ENCODE results near the gene SNORC. TPM values are rescaled to one million over a fixed set of nuclear protein-coding genes. Genes with fewer than 3 reads are reported as not detected.

SNORC gene
- total and polyA plus RNA-seq, 9 of the 15 experiments (the other 6 are each of a cell fraction or from before 2014, with no cell fraction given), result 0.14 to 2.5 (median 0.72) TPM; not detected in 2

DNA sequence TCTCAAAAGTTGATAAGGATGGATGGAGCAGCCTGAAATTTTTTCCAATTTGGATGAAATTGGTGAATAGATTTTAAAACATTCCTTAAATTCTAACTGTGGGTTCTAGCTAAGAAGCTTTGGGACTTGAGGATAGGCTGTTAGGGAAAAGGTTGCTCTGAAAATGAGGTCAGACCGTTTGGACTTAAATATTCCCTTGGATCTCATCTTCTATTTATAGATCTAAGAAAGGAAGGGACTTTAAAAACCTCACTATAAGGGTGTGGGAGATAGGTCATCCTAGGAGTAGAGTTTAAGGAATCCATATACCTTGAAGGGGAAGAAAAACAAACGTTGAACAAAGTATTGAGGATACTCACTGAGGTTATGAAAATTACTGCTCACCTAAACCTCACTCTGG, 17.4 kb upstream of the SNORC start:
- Histone ChIP-seq H3K27ac (ENCODE audit: extremely low read depth, low read depth, low read length) (no peak overlapping the region), H3K9me3 (replicated peaks; ENCODE audit: control insufficient read depth, insufficient read depth, low read depth, low read length) (no peaks in the 10 kb centered on the region), H3K4me3 (no peak overlapping the region), H3K4me1 (replicated peaks in 1 of 2; ENCODE audit: control insufficient read depth in 2 of 2, insufficient read depth in 2 of 2, low read length in 2 of 2) (peaks cover 7 to 11% of the 10 kb centered on the region in 2 experiments), H4K20me1 (replicated peaks; ENCODE audit: control insufficient read depth, insufficient read depth, low read length) (no peaks in the 10 kb centered on the region), H3K9ac (ENCODE audit: insufficient read depth in 1 of 2, low read depth in 2 of 2, low read length in 2 of 2) (no peak overlapping the region), H3K27me3 (ENCODE audit: control insufficient read depth in 2 of 2, insufficient read depth in 2 of 2, low read length in 2 of 2) (no peaks in the 10 kb centered on the region), H3K9me1 (ENCODE audit: control insufficient read depth, insufficient read depth, low read length) (no peaks in the 10 kb centered on the region), H3K79me2 (ENCODE audit: control insufficient read depth, insufficient read depth, low read length) (no peaks in the 10 kb centered on the region), H3K4me2 (ENCODE audit: insufficient read depth, low read length) (no peak overlapping the region), H2AFZ (ENCODE audit: low read depth, low read length) (no peak overlapping the region), H3K36me3 (ENCODE audit: control insufficient read depth, insufficient read depth, low read length) (peaks cover 68% of the 10 kb centered on the region)
- intact Hi-C loops (cut with micrococcal nuclease), result loop anchor here (5.0 to 10.0 kb wide), 2 partner anchors 172 to 400 kb away; partner anchors contain the start of gene ATG16L1
- DNase-seq (ENCODE audit: extremely low read depth in 1 of 4, low spot score in 3 of 4) (no peak), FAIRE-seq (no peak), ATAC-seq (no peak)
- in situ Hi-C loops (cut with MboI), result loop anchor here (10.0 kb wide), 1 partner anchor 412 kb away; no protein-coding TSS in a partner anchor
- WGBS (ENCODE audit: insufficient coverage, low coverage, missing lambda C conversion rate), result 8% methylated on average over 2 of the region's 2 CpGs
- CTCF ChIA-PET (ENCODE audit: low intra/inter-chr PET ratio), result interaction anchor here (0.7 to 0.8 kb wide), 3 partner anchors 398 to 732 kb away, joined by 3 read pairs; partner anchors contain the start of gene ATG16L1
- POLR2A ChIA-PET, result no interaction called here
- no TSS peak for BruUV-seq (replicated peaks)
- no peak for TF ChIP-seq PHF20 (IDR thresholded peaks at IDR 0.05; ENCODE audit: partially characterized antibody)
- TF ChIP-seq KLF6 (CRISPR knock-in tag; IDR thresholded peaks at IDR 0.05; ENCODE audit: borderline replicate concordance), result no peak
- TF ChIP-seq, protein P1, sequence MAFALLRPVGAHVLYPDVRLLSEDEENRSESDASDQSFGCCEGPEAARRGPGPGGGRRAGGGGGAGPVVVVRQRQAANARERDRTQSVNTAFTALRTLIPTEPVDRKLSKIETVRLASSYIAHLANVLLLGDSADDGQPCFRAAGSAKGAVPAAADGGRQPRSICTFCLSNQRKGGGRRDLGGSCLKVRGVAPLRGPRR (CRISPR knock-in tag; IDR thresholded peaks at IDR 0.05), result no peak
- no peak for TF ChIP-seq JUNB (CRISPR knock-in tag; conservative IDR thresholded peaks at IDR 0.05)
- no peak for TF ChIP-seq BDP1 (IDR thresholded peaks at IDR 0.05; ENCODE audit: insufficient read depth, insufficient read length)
- TF ChIP-seq SMAD1 (IDR thresholded peaks at IDR 0.05; ENCODE audit: low read depth, low read length, partially characterized antibody), result no peak
- TF ChIP-seq ZNF41 (CRISPR knock-in tag; conservative IDR thresholded peaks at IDR 0.05), result no peak
- no peak for TF ChIP-seq KLF16 (IDR thresholded peaks at IDR 0.05)
- TF ChIP-seq HCFC1 (IDR thresholded peaks at IDR 0.05; ENCODE audit: low read depth, low read length), result no peak
- TF ChIP-seq BRF1 (IDR thresholded peaks at IDR 0.05; ENCODE audit: borderline replicate concordance, extremely low read depth, insufficient read length), result no peak
- TF ChIP-seq, protein P2, sequence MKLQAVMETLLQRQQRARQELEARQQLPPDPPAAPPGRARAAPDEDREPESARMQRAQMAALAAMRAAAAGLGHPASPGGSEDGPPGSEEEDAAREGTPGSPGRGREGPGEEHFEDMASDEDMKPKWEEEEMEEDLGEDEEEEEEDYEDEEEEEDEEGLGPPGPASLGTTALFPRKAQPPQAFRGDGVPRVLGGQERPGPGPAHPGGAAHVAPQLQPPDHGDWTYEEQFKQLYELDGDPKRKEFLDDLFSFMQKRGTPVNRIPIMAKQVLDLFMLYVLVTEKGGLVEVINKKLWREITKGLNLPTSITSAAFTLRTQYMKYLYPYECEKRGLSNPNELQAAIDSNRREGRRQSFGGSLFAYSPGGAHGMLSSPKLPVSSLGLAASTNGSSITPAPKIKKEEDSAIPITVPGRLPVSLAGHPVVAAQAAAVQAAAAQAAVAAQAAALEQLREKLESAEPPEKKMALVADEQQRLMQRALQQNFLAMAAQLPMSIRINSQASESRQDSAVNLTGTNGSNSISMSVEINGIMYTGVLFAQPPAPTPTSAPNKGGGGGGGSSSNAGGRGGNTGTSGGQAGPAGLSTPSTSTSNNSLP (IDR thresholded peaks at IDR 0.05; ENCODE audit: borderline replicate concordance, low read depth, low read length), result no peak
- TF ChIP-seq ARID2 (IDR thresholded peaks at IDR 0.05), result no peak
